ENCODE measurements around the gene LIMS1.

DNA sequence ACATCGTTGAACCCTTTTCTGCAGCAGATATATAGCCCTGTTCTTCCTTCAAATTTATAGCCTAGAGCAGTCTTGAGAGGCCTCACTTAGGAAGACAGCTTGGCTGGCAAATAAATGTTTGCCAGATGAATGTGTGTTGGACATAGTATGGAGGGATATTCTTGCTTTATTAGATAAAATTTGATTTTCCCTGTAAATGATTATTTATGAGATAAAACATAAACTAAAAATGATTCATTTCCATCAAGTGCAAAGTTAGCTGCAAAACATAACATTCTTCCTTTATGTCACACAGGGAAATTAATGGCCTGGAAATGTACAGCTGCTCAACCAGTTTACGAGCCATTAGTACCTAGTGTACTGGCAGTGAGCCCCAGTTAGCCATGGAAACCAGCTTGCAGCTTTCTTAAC lies 82.5 kb downstream of the LIMS1 start:
- TF ChIP-seq, protein P1, sequence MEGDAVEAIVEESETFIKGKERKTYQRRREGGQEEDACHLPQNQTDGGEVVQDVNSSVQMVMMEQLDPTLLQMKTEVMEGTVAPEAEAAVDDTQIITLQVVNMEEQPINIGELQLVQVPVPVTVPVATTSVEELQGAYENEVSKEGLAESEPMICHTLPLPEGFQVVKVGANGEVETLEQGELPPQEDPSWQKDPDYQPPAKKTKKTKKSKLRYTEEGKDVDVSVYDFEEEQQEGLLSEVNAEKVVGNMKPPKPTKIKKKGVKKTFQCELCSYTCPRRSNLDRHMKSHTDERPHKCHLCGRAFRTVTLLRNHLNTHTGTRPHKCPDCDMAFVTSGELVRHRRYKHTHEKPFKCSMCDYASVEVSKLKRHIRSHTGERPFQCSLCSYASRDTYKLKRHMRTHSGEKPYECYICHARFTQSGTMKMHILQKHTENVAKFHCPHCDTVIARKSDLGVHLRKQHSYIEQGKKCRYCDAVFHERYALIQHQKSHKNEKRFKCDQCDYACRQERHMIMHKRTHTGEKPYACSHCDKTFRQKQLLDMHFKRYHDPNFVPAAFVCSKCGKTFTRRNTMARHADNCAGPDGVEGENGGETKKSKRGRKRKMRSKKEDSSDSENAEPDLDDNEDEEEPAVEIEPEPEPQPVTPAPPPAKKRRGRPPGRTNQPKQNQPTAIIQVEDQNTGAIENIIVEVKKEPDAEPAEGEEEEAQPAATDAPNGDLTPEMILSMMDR (IDR thresholded peaks at IDR 0.05): no peak
- TF ChIP-seq POLR2A (IDR thresholded peaks at IDR 0.05): no peak

Data from lower leg skin (tissue), 3 donors.